HL-60 (cell line): ENCODE data around the gene CHST14.
"Not testable (repeated sequence)": the region's sequence is repeated elsewhere in the genome, so short reads cannot be mapped to it uniquely, and the experiment has no call there.

ENCODE experiments used
- DNase-seq, 2 experiments: peaks; one replicate each; pipeline ENCODE4 v3.0.0-alpha.2; 2010 to 2020; ENCODE audit warnings: low read depth in 1 of 2, low spot score in 1 of 2
- H3K27ac ChIP-seq: fragments of 250-450 bp; sonication (Bioruptor Pico); replicated peaks from 2 replicates; pipeline ENCODE4 v1.5.1; 2020; ENCODE audit warnings: mild to moderate bottlenecking, moderate library complexity
- H3K27me3 ChIP-seq: fragments of 250-450 bp; sonication (Bioruptor Pico); 2 replicates; pipeline ENCODE4 v1.5.1; 2021; ENCODE audit warnings: mild to moderate bottlenecking, moderate library complexity; ENCODE audit not compliant: insufficient read depth, poor library complexity, severe bottlenecking
- H3K4me3 ChIP-seq: replicated peaks from 2 replicates; pipeline ENCODE4 v1.5.1; 2011; ENCODE audit warnings: mild to moderate bottlenecking, control low read depth, low read length; ENCODE audit not compliant: insufficient read depth
- CTCF ChIP-seq: IDR thresholded peaks from one replicate; pipeline ENCODE4 v1.5.1; 2011; ENCODE audit warnings: low read length, control low read depth, inconsistent platforms; ENCODE audit not compliant: insufficient read depth
- GABPA ChIP-seq: IDR thresholded peaks from 2 replicates; pipeline ENCODE4 v1.6.1; 2012; ENCODE audit warnings: low read depth
- POLR2AphosphoS5 ChIP-seq: IDR thresholded peaks from 2 replicates; pipeline ENCODE4 v1.6.1; 2012; ENCODE audit warnings: low read depth
- REST ChIP-seq: IDR thresholded peaks from 2 replicates; pipeline ENCODE4 v1.6.1; 2012; ENCODE audit warnings: low read depth; ENCODE audit not compliant: insufficient replicate concordance
- SPI1 ChIP-seq: IDR thresholded peaks from 2 replicates; pipeline ENCODE4 v1.6.1; 2012; ENCODE audit warnings: low read depth, mild to moderate bottlenecking, borderline replicate concordance

CHST14 gene

GRCh38 chr15:40450047-40450446, 20.7 kb upstream of the CHST14 start:
- DNase-seq: no peak
- no peak for TF ChIP-seq SPI1
- no peak for TF ChIP-seq GABPA
- no peak for TF ChIP-seq REST
- TF ChIP-seq CTCF: no peak
- no peak for TF ChIP-seq POLR2AphosphoS5
- H3K4me3 ChIP-seq: no peak overlapping the region
- no peaks in the 10 kb centered on the region for H3K27me3 ChIP-seq
- H3K27ac ChIP-seq: no peak overlapping the region

- H3K4me3 ChIP-seq: no peak overlapping the region
- no peak for TF ChIP-seq POLR2AphosphoS5
- TF ChIP-seq REST: no peak
- no peak for TF ChIP-seq SPI1
- no peak for TF ChIP-seq CTCF
- no peak for TF ChIP-seq GABPA
- H3K27ac ChIP-seq: no peak overlapping the region
- no peaks in the 10 kb centered on the region for H3K27me3 ChIP-seq
- DNase-seq: no peak
These were observed 19.1 kb upstream of the CHST14 start for GRCh38 chr15:40451527-40452158.

GRCh38 chr15:40452296-40453090, 18.3 kb upstream of the CHST14 start:
- TF ChIP-seq CTCF (no peak), SPI1 (no peak), POLR2AphosphoS5 (no peak), GABPA (no peak), REST (no peak)
- H3K27ac ChIP-seq: no peak overlapping the region
- no peaks in the 10 kb centered on the region for H3K27me3 ChIP-seq
- H3K4me3 ChIP-seq: no peak overlapping the region
- peak in 1 of 2 experiments; percentile 24 for DNase-seq

- not testable (repeated sequence) for H3K4me3 ChIP-seq, H3K27me3 ChIP-seq, DNase-seq, H3K27ac ChIP-seq
These were observed 16.8 kb upstream of the CHST14 start for GRCh38 chr15:40453941-40454340.
